Left ventricle myocardium inferior (tissue), 1 donor: Measurements from ENCODE around the gene UBE2I. TPM values are rescaled to one million over a fixed set of nuclear protein-coding genes. Genes with fewer than 3 reads are reported as not detected.

Experiments
- DNase-seq: peaks from one replicate; pipeline ENCODE4 v3.0.0-alpha.2; 2020
- H3K27ac ChIP-seq: fragments of 200-600 bp; replicated peaks from 2 replicates; pipeline ENCODE4 v1.8.0; 2021
- H3K27me3 ChIP-seq: fragments of 200-600 bp; 2 replicates; pipeline ENCODE4 v1.8.0; 2021; ENCODE audit warnings: low read depth
- H3K36me3 ChIP-seq: fragments of 200-600 bp; 2 replicates; pipeline ENCODE4 v1.8.0; 2021
- H3K4me1 ChIP-seq: fragments of 200-600 bp; 2 replicates; pipeline ENCODE4 v1.8.0; 2021
- H3K4me3 ChIP-seq: fragments of 200-600 bp; 2 replicates; pipeline ENCODE4 v1.8.0; 2021; ENCODE audit warnings: mild to moderate bottlenecking, moderate library complexity
- H3K9me3 ChIP-seq: fragments of 200-600 bp; replicated peaks from 2 replicates; pipeline ENCODE4 v1.8.0; 2021
- intact Hi-C: fragments of 100-400 bp; cut with micrococcal nuclease; formaldehyde crosslinking; loops from one replicate; pipeline ENCODE4 v1.11.0; 2022
- total RNA-seq: library from RNA; stranded (reverse); fragmentation: NEBNext Ultra II Directional; extraction: Animal tissue kit (Norgen Biotek cat#: 25700); gene quantifications from one replicate; pipeline ENCODE4 v1.2.1, GENCODE V29; 2021
- TF ChIP-seq, protein P1 (sequence below): fragments of 200-600 bp; IDR thresholded peaks from 2 replicates; pipeline ENCODE4 v1.8.0; 2021; ENCODE audit warnings: antibody characterized with exemption, mild to moderate bottlenecking, borderline replicate concordance
- donor health status: DM: no; HTN: yes; CAD: no; lungs with severe emphysema.

Gene UBE2I
- total RNA-seq, 1 donor from 2014 or later: 86.2 TPM

DNA sequence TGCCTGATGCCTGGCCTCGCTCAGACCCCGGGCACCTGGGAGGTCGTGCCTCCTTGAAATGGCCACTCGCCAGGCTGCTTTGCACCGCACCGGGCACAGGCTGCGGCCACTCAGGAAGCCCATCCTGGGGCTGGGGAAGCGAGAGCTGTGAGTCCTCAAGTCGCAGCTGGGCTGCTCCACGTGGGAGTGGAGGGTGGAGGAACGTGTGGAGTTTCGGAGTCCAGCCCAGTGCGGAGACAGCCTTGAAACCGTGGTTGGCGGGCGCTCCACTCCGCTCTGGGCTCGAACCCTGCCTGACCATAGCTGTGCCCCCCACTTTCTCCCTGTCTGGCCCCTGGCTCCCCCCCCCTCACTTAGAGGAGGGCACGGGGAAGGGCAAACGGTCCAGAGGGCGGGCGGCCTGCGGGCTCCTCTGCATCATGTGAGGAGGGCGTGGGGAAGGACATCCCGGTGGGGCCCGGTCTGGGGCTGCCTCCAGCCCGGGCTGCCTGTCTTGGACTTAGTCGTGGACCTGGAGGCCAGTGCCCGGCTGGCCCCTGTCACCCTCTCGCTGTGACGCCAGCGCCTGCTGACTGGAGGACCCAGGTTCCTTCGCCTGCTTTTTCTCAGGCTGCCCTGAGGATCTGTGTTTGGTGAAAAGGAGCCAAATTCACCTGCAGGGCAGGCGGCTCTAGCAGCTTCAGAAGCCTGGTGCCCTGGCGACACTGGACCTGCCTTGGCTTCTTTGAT, 2.5 kb downstream of the UBE2I start:
- peaks cover 55% of the 10 kb centered on the region for H3K4me1 ChIP-seq
- H3K9me3 ChIP-seq: no peaks in the 10 kb centered on the region
- DNase-seq: peak; percentile 54
- peaks cover 34% of the 10 kb centered on the region for H3K36me3 ChIP-seq
- intact Hi-C loops: no loop called here
- no peaks in the 10 kb centered on the region for H3K27me3 ChIP-seq
- H3K4me3 ChIP-seq: peak overlapping the region; percentile 95
- H3K27ac ChIP-seq: peak overlapping the region; percentile 100
- TF ChIP-seq, protein P1, sequence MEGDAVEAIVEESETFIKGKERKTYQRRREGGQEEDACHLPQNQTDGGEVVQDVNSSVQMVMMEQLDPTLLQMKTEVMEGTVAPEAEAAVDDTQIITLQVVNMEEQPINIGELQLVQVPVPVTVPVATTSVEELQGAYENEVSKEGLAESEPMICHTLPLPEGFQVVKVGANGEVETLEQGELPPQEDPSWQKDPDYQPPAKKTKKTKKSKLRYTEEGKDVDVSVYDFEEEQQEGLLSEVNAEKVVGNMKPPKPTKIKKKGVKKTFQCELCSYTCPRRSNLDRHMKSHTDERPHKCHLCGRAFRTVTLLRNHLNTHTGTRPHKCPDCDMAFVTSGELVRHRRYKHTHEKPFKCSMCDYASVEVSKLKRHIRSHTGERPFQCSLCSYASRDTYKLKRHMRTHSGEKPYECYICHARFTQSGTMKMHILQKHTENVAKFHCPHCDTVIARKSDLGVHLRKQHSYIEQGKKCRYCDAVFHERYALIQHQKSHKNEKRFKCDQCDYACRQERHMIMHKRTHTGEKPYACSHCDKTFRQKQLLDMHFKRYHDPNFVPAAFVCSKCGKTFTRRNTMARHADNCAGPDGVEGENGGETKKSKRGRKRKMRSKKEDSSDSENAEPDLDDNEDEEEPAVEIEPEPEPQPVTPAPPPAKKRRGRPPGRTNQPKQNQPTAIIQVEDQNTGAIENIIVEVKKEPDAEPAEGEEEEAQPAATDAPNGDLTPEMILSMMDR: no peak

DNA sequence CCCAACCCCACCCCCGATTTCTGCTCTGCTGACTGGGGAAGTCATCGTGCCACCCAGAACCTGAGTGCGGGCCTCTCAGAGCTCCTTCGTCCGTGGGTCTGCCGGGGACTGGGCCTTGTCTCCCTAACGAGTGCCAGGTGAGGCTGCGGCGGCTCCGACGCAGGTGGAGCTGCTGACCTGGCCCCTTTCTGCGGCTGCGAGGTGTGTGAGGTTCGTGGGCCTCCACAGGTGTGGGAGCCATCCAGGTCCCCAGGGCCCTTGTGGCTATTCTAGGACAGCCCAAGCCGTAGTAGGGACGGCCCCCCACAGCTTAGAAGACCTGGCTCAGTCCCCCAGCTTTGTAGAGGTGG, 3.0 kb downstream of the UBE2I start:
- no peak for DNase-seq
- intact Hi-C loops: no loop called here
- H3K27ac ChIP-seq: peak overlapping the region; percentile 100
- peaks cover 55% of the 10 kb centered on the region for H3K4me1 ChIP-seq
- no peaks in the 10 kb centered on the region for H3K9me3 ChIP-seq
- H3K27me3 ChIP-seq: no peaks in the 10 kb centered on the region
- TF ChIP-seq, protein P1: no peak
- peaks cover 39% of the 10 kb centered on the region for H3K36me3 ChIP-seq
- peak overlapping the region; percentile 95 for H3K4me3 ChIP-seq

DNA sequence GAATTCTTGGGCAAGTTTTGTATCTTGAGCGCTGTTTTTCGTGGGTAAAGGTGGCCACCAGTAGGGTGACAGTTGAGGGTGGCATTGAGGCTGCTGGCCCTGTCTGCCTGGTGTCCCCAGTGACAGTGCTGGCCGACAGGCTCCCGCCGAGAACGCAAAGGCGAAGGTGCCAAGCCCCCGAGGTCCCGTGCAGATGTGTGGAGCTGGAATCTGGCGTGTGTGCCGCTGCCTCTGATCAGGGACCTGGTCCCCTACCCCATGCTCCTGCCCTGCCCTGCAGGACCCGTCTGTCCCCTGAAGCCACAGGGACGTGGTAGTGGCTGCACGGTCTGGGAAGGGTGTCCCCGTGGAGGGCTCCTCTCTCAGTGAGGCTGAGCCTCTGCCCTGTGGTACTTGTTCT, 3.5 kb downstream of the UBE2I start:
- Histone ChIP-seq H3K36me3 (peaks cover 44% of the 10 kb centered on the region), H3K27me3 (no peaks in the 10 kb centered on the region), H3K27ac (peak overlapping the region; percentile 100), H3K9me3 (no peaks in the 10 kb centered on the region), H3K4me3 (peak overlapping the region; percentile 95), H3K4me1 (peaks cover 55% of the 10 kb centered on the region)
- no peak for DNase-seq
- TF ChIP-seq, protein P1: no peak
- intact Hi-C loops: no loop called here

DNA sequence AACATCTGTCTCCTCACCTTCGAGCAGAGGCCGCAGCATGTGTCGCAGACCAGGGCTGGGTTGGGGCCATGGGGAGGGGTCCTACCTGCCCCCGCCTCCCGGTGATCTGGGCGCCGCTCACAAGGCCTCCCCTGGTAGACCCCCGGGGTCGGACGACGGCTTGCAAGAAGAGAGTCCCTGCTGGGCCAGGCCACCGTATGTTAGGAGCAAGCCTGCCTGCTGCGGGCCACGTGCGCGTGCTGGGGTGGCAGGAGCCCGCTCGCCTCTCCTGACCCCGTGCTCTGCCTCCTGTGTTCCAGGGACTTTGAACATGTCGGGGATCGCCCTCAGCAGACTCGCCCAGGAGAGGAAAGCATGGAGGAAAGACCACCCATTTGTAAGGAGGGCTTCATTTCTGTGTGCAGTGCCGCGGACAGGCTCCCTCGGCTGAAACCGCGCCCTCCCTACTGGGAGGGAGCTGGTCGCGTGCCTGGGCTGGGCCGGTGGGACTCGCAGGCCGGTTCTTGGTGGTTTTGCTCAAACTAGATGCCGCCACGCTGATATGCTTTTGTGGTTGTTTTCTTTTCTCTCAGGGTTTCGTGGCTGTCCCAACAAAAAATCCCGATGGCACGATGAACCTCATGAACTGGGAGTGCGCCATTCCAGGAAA, 4.4 kb downstream of the UBE2I start:
- H3K27ac ChIP-seq: no peak overlapping the region
- peaks cover 53% of the 10 kb centered on the region for H3K36me3 ChIP-seq
- H3K27me3 ChIP-seq: no peaks in the 10 kb centered on the region
- no peak overlapping the region for H3K4me3 ChIP-seq
- H3K4me1 ChIP-seq: peaks cover 52% of the 10 kb centered on the region
- no peaks in the 10 kb centered on the region for H3K9me3 ChIP-seq
- no peak for DNase-seq
- TF ChIP-seq, protein P1: no peak
- intact Hi-C loops: no loop called here

DNA sequence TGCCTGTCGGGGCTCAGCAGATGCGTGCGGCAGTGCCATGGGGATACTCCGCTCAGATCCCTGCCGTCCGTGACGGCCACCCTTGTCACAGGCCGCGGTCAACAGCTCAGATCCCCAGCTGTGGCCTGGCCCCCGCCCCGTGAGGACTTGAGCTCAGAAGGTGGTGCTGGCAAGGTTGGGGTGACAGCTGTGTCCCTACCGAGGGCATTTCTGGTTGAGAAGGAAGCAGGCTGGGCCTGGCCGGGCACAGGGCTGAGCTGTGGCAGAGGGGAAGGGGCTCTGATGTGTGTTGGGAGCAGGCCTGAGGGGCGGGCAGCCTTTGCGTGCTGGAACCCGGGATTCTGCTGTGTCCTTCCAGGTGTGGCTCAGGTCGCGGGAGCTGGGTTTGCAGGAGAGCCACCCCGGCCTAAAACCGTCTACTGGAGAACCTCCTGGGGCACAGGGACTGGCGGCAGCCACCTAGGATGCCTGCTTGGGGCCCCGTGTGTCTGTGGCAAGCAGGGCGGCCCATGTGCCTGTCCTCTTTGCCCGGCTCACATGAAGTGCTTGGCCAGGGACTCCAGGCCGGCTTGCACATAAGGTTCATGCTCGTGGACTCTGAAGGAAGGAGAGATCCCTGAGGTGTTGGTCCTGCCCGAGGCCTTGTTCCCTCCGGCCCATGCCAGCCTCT, 5.1 kb downstream of the UBE2I start:
- H3K27me3 ChIP-seq: no peaks in the 10 kb centered on the region
- H3K4me1 ChIP-seq: peaks cover 52% of the 10 kb centered on the region
- TF ChIP-seq, protein P1: no peak
- no peaks in the 10 kb centered on the region for H3K9me3 ChIP-seq
- H3K36me3 ChIP-seq: peaks cover 60% of the 10 kb centered on the region
- no peak overlapping the region for H3K27ac ChIP-seq
- no peak for DNase-seq
- intact Hi-C loops: no loop called here
- H3K4me3 ChIP-seq: no peak overlapping the region
